ENCODE measurements around the gene CSTPP1.

DNA sequence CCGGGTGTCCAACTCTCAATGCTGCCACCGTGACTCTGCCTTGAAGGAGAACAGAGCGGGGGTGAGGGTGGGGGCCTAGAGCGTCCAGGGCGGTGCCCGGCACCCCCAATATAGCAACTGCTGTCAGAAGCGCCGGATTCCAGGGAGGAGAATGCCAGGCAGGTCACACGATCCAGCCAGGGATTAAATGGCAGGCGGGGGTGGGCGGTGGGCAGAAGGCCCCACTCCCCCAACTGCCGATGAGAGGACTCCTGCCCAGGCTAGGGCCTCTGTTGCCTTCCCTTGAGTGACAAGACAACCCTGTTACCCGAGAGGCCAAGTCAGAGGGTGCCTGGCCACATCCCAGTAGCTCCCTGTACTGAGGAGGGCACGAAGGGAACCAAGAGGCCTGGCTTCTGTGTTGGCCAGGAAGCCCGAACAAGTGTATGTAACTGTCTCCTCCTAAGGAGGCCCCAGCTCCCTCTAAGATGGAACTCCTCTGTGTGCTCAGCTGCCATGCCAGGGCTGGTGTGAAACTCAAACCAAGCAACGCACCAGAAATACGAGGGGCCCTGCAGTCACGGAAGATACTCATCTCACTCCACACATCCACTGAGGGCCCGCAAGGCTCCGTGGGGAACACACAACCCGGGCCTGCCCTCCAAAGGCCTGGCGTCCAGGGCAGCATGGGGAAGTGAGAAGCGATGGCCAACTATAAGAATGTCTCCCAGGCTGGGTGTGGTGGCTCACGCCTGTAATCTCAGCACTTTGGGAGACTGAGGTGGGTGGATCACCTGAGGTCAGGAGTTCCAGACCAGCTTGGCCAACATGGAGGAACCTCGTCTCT lies 246.7 kb downstream of the CSTPP1 start:
- TF ChIP-seq POLR2A (IDR thresholded peaks at IDR 0.05) (no peak), CTCF (IDR thresholded peaks at IDR 0.05) (no peak)

Data from tibial nerve (tissue), 3 donors.